Caki2 (cell line): ENCODE results near the gene ISL2. TPM values are rescaled to one million over a fixed set of nuclear protein-coding genes. Genes with fewer than 3 reads are reported as not detected.
"Not testable (repeated sequence)": the region's sequence is repeated elsewhere in the genome, so short reads cannot be mapped to it uniquely, and the experiment has no call there.

Source experiments
- DNase-seq: peaks from one replicate; pipeline ENCODE4 v3.0.0-alpha.2; 2015; ENCODE audit warnings: low read depth
- in situ Hi-C: cut with HindIII; loops from 2 replicates; pipeline ENCODE4 v1.10.0; 2016; ENCODE audit warnings: low sequenced_read_pairs, low pct_unique_long_range_greater_than_20kb, mixed read lengths
- total RNA-seq: library from RNA; depleted of rRNA; stranded (reverse); fragments of >200 nt; shearing (Covaris generic); gene quantifications from 2 replicates; pipeline ENCODE4 v1.2.3, GENCODE V29; 2014; ENCODE audit warnings: low replicate concordance; rRNA removed

The ISL2 gene
- total RNA-seq = 1.4 and 8.1 TPM in 2 replicates

GRCh38 chr15:76336254-76337058 lies at the start of gene ISL2:
Gene ISL2 (plus strand): TSS chr15:76336773. CDS start chr15:76336884, 111 bp downstream.
- in situ Hi-C loops = no loop called here
- peak; percentile 88 for DNase-seq

- in situ Hi-C loops = no loop called here
- no peak for DNase-seq
Measured at GRCh38 chr15:76289582-76289981, 47.0 kb upstream of the ISL2 start.

GRCh38 chr15:76293361-76293760 lies 43.2 kb upstream of the ISL2 start:
- in situ Hi-C loops = no loop called here
- no peak for DNase-seq

GRCh38 chr15:76294463-76294862 lies 42.1 kb upstream of the ISL2 start:
- in situ Hi-C loops, DNase-seq: not testable (repeated sequence)

- in situ Hi-C loops = no loop called here
- DNase-seq = no peak
Measured at GRCh38 chr15:76296849-76297248, 39.7 kb upstream of the ISL2 start.

- in situ Hi-C loops, DNase-seq: not testable (repeated sequence)
Measured at GRCh38 chr15:76297951-76298350, 38.6 kb upstream of the ISL2 start.

- no peak for DNase-seq
- in situ Hi-C loops = no loop called here
Measured at GRCh38 chr15:76298986-76299385, 37.6 kb upstream of the ISL2 start.

GRCh38 chr15:76299786-76300185 lies 36.8 kb upstream of the ISL2 start:
- in situ Hi-C loops = no loop called here
- no peak for DNase-seq

- DNase-seq = no peak
- in situ Hi-C loops = no loop called here
Measured at GRCh38 chr15:76303909-76304308, 32.7 kb upstream of the ISL2 start.

- DNase-seq = peak; percentile 32
- in situ Hi-C loops = no loop called here
Measured at GRCh38 chr15:76309601-76310330, 26.8 kb upstream of the ISL2 start.

GRCh38 chr15:76310475-76311099 lies 26.0 kb upstream of the ISL2 start:
- DNase-seq = no peak

GRCh38 chr15:76311100-76311953 lies 25.2 kb upstream of the ISL2 start, which contains the start of gene ETFA:
Gene ETFA (minus strand): TSS chr15:76311469. CDS start chr15:76311388, 81 bp downstream.
- in situ Hi-C loops = no loop called here
- peak; percentile 93 for DNase-seq

More at GRCh38 chr15:76310475-76311099, 26.0 kb upstream of the ISL2 start:
- in situ Hi-C loops = no loop called here

- in situ Hi-C loops = no loop called here
- peak; percentile 76 for DNase-seq
Measured at GRCh38 chr15:76312540-76313174, 23.9 kb upstream of the ISL2 start.

GRCh38 chr15:76313175-76313567 lies 23.4 kb upstream of the ISL2 start:
- DNase-seq, in situ Hi-C loops: not testable (repeated sequence)

GRCh38 chr15:76313731-76314130 lies 22.8 kb upstream of the ISL2 start:
- no peak for DNase-seq
- in situ Hi-C loops = no loop called here

- DNase-seq = no peak
- in situ Hi-C loops = no loop called here
Measured at GRCh38 chr15:76320012-76320411, 16.6 kb upstream of the ISL2 start.

- in situ Hi-C loops = no loop called here
- DNase-seq = peak; percentile 67
Measured at GRCh38 chr15:76321171-76321570, 15.4 kb upstream of the ISL2 start.

GRCh38 chr15:76321602-76322001 lies 15.0 kb upstream of the ISL2 start:
- DNase-seq = no peak
- in situ Hi-C loops = no loop called here
